GM21360 (cell line): ENCODE measurements around the gene MEIS2.

Experiments
- ATAC-seq: cut with Tn5 transposase; IDR thresholded peaks from one replicate; pipeline ENCODE4 v1.9.1; 2021; ENCODE audit warnings: mild to moderate bottlenecking, moderate library complexity; ENCODE audit not compliant: unreplicated experiment

The MEIS2 gene

GRCh38 chr15:36903922-36904556, 196.3 kb downstream of the MEIS2 start:
- ATAC-seq: no peak

- no peak for ATAC-seq
Measured at GRCh38 chr15:36903195-36903594, 197.2 kb downstream of the MEIS2 start.

DNA sequence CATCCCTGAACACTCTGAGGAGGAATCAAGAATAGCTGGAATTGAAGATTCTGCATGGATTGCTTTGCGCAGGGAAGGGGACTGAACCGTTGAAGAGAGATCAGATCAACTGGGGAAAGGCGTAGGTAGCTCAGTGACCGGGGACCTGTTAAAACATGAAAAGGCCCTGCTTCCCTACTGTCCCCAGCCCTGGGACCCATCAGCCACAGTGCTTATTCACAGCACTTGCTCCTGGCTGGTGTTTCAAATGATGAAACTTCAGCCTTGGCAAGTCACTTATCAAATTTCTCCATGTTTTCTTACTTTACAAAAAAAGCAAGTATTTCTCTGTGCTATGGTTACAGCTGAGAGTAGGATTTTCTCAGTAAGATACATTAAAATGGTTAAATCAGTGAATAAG, 199.3 kb downstream of the MEIS2 start:
- no peak for ATAC-seq

DNA sequence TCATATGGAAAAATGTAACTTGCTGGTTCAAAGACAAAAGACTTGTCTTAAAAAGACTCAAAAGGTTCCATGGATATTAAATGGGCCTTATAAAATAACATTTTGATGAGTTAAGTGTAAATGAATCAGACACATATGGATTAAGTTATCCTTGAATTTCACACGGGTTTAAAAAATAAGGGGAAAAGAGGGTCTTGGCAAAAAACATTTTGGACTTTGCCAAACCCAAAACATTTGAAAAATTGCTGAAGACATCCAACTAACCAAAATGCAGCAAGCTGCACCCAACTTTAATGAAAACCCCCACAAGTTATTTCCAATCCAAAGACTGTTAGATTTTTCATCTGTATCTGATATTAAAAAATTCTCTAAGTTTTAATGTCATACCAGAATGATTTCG, 200.7 kb downstream of the MEIS2 start:
- ATAC-seq: no peak

DNA sequence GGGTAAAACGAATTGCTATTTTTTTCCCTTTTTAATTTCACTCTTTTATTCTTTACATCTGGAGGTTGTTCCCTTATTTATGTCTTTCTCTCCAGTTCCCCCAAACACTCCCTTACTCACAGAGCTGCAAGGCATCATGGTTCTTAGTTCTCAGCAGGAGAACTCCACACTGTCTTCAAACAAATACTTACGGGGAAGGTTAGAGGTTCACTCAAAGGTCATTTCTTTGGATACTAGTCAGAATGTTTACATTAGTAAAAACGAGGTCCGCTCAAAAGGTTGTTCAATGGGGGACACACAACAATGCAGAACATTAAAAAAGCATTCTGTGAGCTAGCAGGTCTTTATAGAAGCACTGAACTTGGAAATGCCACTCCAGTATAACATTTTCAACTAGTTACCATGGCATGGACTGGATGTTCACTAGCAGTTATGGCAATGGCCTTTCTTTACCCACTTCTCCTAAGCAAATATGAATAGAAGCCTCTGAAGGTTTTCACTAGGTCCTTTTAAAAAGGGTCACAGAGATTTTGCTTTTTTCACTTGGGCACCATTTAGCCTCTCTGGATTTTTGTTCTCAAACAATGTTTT, 201.7 kb downstream of the MEIS2 start:
- no peak for ATAC-seq

DNA sequence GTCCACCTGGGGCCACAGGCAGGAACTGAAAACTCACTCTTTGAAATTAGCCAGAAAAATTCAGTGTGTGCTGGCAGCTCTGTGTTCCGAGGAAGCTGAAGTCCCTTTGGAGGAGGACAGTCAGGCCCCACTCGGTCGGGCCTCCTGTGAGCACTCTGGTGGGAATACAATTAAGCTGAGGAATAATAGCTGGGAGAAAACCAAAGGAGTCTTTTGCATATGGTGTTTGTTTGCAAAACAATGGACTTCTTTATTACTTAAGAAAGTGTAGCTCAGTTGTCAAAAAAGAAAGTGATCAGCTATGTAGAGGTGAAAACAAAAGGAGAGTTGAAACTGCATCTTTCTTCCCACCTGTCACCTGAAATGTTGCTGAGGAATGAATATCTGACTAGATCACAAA, 202.5 kb downstream of the MEIS2 start:
- no peak for ATAC-seq

GRCh38 chr15:36896949-36897348, 203.4 kb downstream of the MEIS2 start:
- ATAC-seq: no peak

DNA sequence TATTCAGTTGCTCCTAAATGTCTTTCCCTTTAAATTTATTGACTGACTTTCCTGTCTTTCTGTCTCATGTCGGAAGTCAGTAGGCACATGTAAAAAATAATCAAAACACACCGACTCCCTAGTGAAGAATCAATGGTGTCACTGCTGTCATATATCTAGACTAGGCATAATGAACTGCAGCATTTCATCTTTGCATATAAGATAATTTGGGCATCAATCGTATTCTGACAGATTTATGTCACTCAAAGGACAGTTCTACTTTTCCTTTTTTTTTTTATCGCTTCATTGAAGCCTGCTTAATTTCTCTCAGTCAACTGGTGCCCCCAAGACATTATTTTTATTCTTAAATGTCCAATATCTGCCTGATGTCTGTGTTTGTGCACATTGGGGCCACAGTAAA, 206.3 kb downstream of the MEIS2 start:
- ATAC-seq: no peak

GRCh38 chr15:36893276-36893675, 207.1 kb downstream of the MEIS2 start:
- no peak for ATAC-seq

GRCh38 chr15:36888011-36888992, 212.0 kb downstream of the MEIS2 start:
- no peak for ATAC-seq

- ATAC-seq: no peak
Measured at GRCh38 chr15:36887214-36887961, 213.0 kb downstream of the MEIS2 start.

DNA sequence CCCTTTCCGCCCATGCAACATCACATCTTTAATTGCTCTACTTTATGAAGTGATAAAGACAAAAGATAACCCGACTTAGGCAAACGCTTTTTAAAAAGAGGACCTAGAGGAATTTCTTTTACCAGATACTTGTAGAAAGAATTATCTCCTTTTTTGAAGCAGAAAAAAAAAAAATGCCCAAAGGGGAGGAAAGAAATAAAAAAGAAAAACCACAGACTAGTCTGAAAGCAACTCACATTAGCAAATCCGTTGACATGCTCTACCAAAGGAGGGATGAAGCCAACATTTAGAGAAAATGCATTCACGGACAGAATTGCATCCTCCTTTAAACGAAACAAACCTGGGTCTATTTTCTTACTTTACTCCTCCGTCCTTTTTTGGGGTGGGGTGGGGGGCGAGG, 213.6 kb downstream of the MEIS2 start:
- no peak for ATAC-seq

GRCh38 chr15:36886191-36886590, 214.2 kb downstream of the MEIS2 start:
- no peak for ATAC-seq

- ATAC-seq: no peak
Measured at GRCh38 chr15:36885771-36886170, 214.6 kb downstream of the MEIS2 start.

DNA sequence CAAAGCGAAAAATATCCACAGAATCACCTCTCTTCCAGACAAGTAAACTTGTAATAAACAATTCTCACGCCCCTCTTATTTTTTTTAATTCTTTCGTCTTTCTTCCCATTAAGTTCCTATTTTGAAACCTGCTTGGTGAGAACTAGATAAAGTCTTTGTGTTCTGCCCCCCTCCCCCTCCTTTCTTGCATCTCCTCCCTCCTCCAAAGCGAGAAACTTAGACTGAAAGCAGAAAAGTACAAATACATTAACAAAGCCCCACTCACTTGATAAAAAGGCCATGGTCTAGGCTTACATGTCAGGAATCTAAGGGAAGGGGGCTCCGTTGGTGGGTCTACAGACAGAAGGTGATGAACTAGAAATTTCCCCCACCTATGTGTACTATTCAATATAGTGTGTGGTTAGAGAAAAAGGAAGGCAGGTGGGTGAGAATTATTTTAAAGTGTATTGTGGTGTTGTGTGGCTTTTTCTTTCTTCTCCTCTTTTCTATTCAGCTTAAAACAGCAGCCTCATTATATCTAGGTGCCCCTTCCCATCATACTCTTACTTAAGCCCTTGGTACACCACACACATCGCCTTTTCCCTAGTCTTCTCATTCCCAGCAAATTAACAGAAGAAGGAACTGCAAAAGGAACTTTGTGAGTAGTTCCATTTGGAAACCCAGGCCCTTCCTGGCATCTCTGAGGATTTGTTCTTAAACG, 215.3 kb downstream of the MEIS2 start:
- no peak for ATAC-seq

GRCh38 chr15:36884518-36884875, 215.9 kb downstream of the MEIS2 start:
- ATAC-seq: no peak

- peak; percentile 88 for ATAC-seq
Measured at GRCh38 chr15:36883713-36884517, 216.4 kb downstream of the MEIS2 start.

GRCh38 chr15:36882487-36883131, 217.7 kb downstream of the MEIS2 start:
- ATAC-seq: no peak

- no peak for ATAC-seq
Measured at GRCh38 chr15:36882056-36882455, 218.3 kb downstream of the MEIS2 start.
